Stimulated activated naive B cell treated with anti-CD40 and anti-IgM and Interleukin-4, amounts not matched to agents 10 μg/mL and 1 μg/mL and 100 μg/mL, for 72 hours (primary cell): ENCODE results near the gene ESR1.
"Not testable (repeated sequence)": the region's sequence is repeated elsewhere in the genome, so short reads cannot be mapped to it uniquely, and the experiment has no call there.

Source experiments
- ATAC-seq, 2 donors: fragments of 150-1000 bp; cut with Tn5 transposase; replicated peaks; 2 replicates each; pipeline ENCODE4 v1.10.0; 2021; ENCODE audit warnings: moderate library complexity in 1 of 2
- DNase-seq: peaks from one replicate; pipeline ENCODE4 v3.0.0; 2021
- H3K27ac Mint-ChIP-seq: one replicate; pipeline ENCODE4 v1.8.0; 2022; ENCODE audit warnings: mild to moderate bottlenecking, mixed read lengths
- H3K27me3 Mint-ChIP-seq, 2 donors: one replicate each; pipeline ENCODE4 v1.8.0; 2022; ENCODE audit warnings: mixed read lengths in 2 of 2
- H3K36me3 Mint-ChIP-seq, 2 donors: one replicate each; pipeline ENCODE4 v1.8.0; 2022; ENCODE audit warnings: mixed read lengths in 2 of 2, mild to moderate bottlenecking in 1 of 2
- H3K4me1 Mint-ChIP-seq, 2 donors: one replicate each; pipeline ENCODE4 v1.8.0; 2022; ENCODE audit warnings: mixed read lengths in 2 of 2, mild to moderate bottlenecking in 1 of 2
- H3K4me3 Mint-ChIP-seq, 2 donors: one replicate each; pipeline ENCODE4 v1.8.0; 2022; ENCODE audit warnings: mild to moderate bottlenecking in 2 of 2, mixed read lengths in 2 of 2, moderate library complexity in 1 of 2
- H3K9me3 Mint-ChIP-seq, 2 donors: one replicate each; pipeline ENCODE4 v1.8.0; 2022; ENCODE audit warnings: mixed read lengths in 2 of 2, mild to moderate bottlenecking in 1 of 2

The ESR1 gene

DNA sequence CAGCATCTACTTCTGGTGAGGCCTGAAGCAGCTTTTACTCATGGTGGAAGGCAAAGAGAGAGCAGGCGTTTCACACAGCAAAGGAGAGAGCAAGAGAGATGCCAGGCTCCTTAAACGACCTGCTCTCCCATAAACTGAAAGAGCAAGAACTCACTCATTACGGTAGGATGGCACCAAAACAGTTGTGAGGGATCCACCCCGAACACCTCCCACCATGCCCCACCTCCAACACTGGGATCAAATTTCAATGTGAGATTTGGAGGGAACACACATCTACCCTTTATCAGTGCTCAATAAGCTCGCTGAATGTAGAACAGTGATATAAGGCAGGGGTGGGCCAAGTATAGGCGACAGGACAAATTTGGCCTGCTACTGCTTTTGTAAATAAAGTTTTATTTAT lies 244.6 kb downstream of the ESR1 start:
- Mint-ChIP-seq H3K27me3 (no peaks in the 10 kb centered on the region), H3K9me3 (no peaks in the 10 kb centered on the region), H3K27ac (no peak overlapping the region), H3K4me1 (no peaks in the 10 kb centered on the region), H3K4me3 (no peak overlapping the region), H3K36me3 (no peaks in the 10 kb centered on the region)
- ATAC-seq (no peak), DNase-seq (no peak)

- ATAC-seq: no peak
- Mint-ChIP-seq H3K36me3 (no peaks in the 10 kb centered on the region), H3K27ac (no peak overlapping the region), H3K9me3 (no peaks in the 10 kb centered on the region), H3K27me3 (no peaks in the 10 kb centered on the region), H3K4me1 (no peaks in the 10 kb centered on the region), H3K4me3 (no peak overlapping the region)
- DNase-seq: no peak
These were observed 245.8 kb downstream of the ESR1 start for GRCh38 chr6:152053332-152053731.

GRCh38 chr6:152054441-152054840 lies 247.0 kb downstream of the ESR1 start:
- no peaks in the 10 kb centered on the region for H3K9me3 Mint-ChIP-seq

DNA sequence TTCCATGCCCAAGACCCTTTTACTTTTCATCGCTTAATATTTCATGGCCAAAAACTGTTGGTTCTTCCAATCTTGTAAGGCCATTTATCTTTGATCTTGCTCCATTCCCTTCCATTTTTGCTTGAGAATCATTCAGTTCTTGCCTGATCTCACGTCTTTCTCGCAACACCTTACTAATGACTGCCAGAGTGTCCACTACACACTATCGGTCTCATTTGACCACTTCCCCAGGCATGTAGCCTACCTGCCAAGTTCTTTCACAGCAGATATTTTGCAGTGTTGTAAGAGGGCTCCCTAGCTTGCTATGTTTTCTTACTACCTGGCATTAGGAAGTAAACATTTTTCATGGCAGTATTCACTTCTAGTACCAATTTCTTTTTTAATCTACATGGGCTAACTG lies 248.0 kb downstream of the ESR1 start:
- ATAC-seq (no peak), DNase-seq (no peak)
- no peak overlapping the region for H3K27ac Mint-ChIP-seq
- H3K4me3 Mint-ChIP-seq: no peak overlapping the region
- H3K4me1 Mint-ChIP-seq: no peaks in the 10 kb centered on the region
- peaks cover 1 to 4% of the 10 kb centered on the region in 2 donors for H3K9me3 Mint-ChIP-seq
- H3K27me3 Mint-ChIP-seq: peaks cover 5 to 6% of the 10 kb centered on the region in 2 donors
- no peaks in the 10 kb centered on the region for H3K36me3 Mint-ChIP-seq

More at GRCh38 chr6:152054441-152054840, 247.0 kb downstream of the ESR1 start:
- H3K27ac Mint-ChIP-seq: no peak overlapping the region
- ATAC-seq (no peak), DNase-seq (no peak)
- H3K36me3 Mint-ChIP-seq: no peaks in the 10 kb centered on the region
- H3K27me3 Mint-ChIP-seq: no peaks in the 10 kb centered on the region
- H3K4me1 Mint-ChIP-seq: no peaks in the 10 kb centered on the region
- H3K4me3 Mint-ChIP-seq: no peak overlapping the region

DNA sequence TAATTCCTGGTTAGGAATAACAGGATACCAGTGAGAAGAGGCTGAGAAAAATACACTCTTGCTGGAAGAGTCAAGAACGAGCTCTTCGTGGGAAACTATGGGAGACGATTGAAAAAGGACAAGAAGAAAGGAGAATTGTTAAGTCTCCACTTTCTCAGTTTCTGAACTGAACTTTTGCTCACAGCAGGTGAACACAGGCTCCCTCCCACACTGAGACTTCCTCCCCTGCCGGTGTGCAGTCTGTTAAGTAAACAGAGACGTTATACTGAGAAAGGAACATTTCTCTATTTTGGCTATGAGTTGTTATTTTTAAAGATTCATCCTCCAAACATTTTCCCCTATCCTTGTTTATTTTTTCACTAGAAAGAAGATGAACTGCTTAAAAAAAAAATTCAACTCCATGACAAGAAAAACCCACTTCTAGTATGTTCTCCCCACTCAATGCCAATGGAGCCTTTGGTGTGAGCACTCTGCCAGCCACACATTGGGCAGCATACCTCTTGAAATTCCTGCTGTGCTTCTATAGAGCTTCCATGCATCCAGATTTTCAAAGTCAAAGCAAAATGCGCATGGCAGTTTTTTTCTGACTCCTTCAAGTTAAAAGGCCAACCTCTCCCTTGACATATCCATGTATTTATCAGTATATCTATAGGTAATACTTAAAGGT lies 250.5 kb downstream of the ESR1 start:
- no peaks in the 10 kb centered on the region for H3K36me3 Mint-ChIP-seq
- H3K27me3 Mint-ChIP-seq: peaks cover 5 to 6% of the 10 kb centered on the region in 2 donors

DNA sequence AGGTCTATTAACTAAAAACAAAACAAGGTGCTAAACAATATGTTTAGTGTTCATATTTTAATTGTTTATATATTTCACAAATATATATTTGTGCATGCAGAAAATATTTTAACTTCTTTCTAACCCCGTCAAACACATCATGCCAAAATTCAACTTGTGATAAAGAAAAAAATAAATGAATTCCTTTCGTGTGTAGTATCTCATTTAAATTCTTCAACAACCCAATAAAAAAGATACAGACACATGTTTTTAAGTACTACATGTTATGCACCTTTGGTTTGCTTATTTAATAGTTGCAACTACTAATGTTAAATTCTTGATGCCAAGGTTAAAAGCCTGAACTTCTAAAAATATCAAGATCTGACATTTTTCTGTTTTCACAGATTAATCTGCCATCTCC lies 252.4 kb downstream of the ESR1 start:
- H3K36me3 Mint-ChIP-seq: no peaks in the 10 kb centered on the region
- peaks cover 5 to 6% of the 10 kb centered on the region in 2 donors for H3K27me3 Mint-ChIP-seq
- no peak for DNase-seq
- H3K4me1 Mint-ChIP-seq: no peaks in the 10 kb centered on the region
- no peak for ATAC-seq
- no peak overlapping the region for H3K27ac Mint-ChIP-seq
- no peak overlapping the region for H3K4me3 Mint-ChIP-seq
- peaks cover 1 to 4% of the 10 kb centered on the region in 2 donors for H3K9me3 Mint-ChIP-seq

More for the DNA sequence above, 250.5 kb downstream of the ESR1 start:
- ATAC-seq: no peak
- Mint-ChIP-seq H3K27ac (no peak overlapping the region), H3K4me1 (no peaks in the 10 kb centered on the region), H3K9me3 (peaks cover 1 to 4% of the 10 kb centered on the region in 2 donors), H3K4me3 (no peak overlapping the region)
- no peak for DNase-seq

DNA sequence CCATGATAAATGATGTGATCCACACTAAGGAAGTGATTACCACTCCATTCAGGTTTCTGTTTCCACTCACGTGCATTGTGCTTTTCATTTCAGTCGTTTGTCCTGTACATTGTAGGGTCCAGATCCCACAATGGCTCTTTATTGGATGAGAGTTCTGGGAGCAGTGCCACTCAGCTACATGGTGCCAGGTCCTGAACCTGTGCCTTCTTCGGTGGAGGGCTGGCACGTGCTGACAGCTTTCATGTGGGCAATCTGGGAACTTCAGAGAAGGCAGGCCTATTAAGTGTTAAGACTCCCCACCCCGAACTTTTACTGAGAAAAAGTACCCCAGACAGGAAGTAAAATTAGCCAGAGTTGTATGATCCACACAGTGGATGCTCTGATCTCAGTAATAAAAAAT lies 255.0 kb downstream of the ESR1 start:
- H3K9me3 Mint-ChIP-seq: peaks cover 1 to 4% of the 10 kb centered on the region in 2 donors
- peaks cover 5 to 6% of the 10 kb centered on the region in 2 donors for H3K27me3 Mint-ChIP-seq
- H3K4me3 Mint-ChIP-seq: no peak overlapping the region
- H3K4me1 Mint-ChIP-seq: no peaks in the 10 kb centered on the region
- H3K27ac Mint-ChIP-seq: no peak overlapping the region
- ATAC-seq (no peak), DNase-seq (no peak)
- no peaks in the 10 kb centered on the region for H3K36me3 Mint-ChIP-seq

- H3K9me3 Mint-ChIP-seq: peaks cover 1 to 4% of the 10 kb centered on the region in 2 donors
- no peak overlapping the region for H3K4me3 Mint-ChIP-seq
- peaks cover 5 to 6% of the 10 kb centered on the region in 2 donors for H3K27me3 Mint-ChIP-seq
- H3K27ac Mint-ChIP-seq: no peak overlapping the region
- no peaks in the 10 kb centered on the region for H3K36me3 Mint-ChIP-seq
- DNase-seq (no peak), ATAC-seq (no peak)
- no peaks in the 10 kb centered on the region for H3K4me1 Mint-ChIP-seq
These were observed 255.9 kb downstream of the ESR1 start for GRCh38 chr6:152063170-152063921.

GRCh38 chr6:152068622-152069261 lies 261.3 kb downstream of the ESR1 start:
- Mint-ChIP-seq H3K36me3 (no peaks in the 10 kb centered on the region), H3K27me3 (peaks cover 0 to 4% of the 10 kb centered on the region in 2 donors), H3K4me3 (no peak overlapping the region), H3K27ac (no peak overlapping the region), H3K4me1 (no peaks in the 10 kb centered on the region), H3K9me3 (no peaks in the 10 kb centered on the region)
- DNase-seq (no peak), ATAC-seq (no peak)

DNA sequence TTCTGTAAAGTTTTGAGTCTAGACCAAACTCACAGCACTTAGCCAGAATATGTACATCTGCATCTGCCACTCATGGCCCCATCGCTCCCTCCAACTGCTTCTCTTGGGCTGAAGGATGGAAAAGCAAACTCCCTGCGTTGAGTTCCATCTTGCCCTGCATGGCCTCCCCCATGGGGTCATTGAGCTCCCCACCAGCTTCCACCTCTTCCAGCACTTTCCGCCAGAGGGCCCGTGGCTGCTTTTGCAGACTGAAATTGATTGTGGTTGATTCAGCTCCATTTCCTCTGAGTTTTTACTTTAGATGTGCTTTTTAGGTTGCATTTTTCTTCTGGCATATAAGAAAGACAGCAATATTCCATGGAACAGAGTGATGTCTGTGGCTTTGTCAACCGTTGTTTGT lies 263.1 kb downstream of the ESR1 start:
- peaks cover 0 to 4% of the 10 kb centered on the region in 2 donors for H3K27me3 Mint-ChIP-seq
- ATAC-seq (no peak), DNase-seq (no peak)
- H3K9me3 Mint-ChIP-seq: peaks cover 6 to 7% of the 10 kb centered on the region in 2 donors
- H3K4me1 Mint-ChIP-seq: no peaks in the 10 kb centered on the region
- peaks cover 0 to 5% of the 10 kb centered on the region in 2 donors for H3K36me3 Mint-ChIP-seq
- H3K4me3 Mint-ChIP-seq: no peak overlapping the region
- H3K27ac Mint-ChIP-seq: no peak overlapping the region

DNA sequence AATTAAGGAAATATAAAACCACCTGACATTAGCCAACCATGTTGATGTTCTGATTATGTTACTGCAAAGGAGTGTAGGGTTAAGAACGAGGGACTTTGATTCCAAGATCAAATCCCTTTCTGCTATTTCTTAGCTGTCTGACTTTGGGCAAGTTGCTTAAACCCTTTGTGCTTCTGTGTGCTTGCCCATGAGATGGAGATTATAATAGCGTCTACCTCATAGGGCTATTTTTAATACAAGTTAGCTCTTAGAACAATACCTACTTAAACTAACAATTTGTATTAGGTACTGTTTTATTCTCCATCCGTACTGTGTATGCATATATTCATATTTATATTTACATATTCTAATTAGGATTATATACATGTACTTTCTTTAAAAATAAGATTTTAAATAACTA lies 263.8 kb downstream of the ESR1 start:
- ATAC-seq (no peak), DNase-seq (no peak)
- peaks cover 1 to 8% of the 10 kb centered on the region in 2 donors for H3K36me3 Mint-ChIP-seq
- no peak overlapping the region for H3K27ac Mint-ChIP-seq
- H3K9me3 Mint-ChIP-seq: peaks cover 11 to 12% of the 10 kb centered on the region in 2 donors
- no peak overlapping the region for H3K4me3 Mint-ChIP-seq
- H3K27me3 Mint-ChIP-seq: peaks cover 0 to 4% of the 10 kb centered on the region in 2 donors
- no peaks in the 10 kb centered on the region for H3K4me1 Mint-ChIP-seq

DNA sequence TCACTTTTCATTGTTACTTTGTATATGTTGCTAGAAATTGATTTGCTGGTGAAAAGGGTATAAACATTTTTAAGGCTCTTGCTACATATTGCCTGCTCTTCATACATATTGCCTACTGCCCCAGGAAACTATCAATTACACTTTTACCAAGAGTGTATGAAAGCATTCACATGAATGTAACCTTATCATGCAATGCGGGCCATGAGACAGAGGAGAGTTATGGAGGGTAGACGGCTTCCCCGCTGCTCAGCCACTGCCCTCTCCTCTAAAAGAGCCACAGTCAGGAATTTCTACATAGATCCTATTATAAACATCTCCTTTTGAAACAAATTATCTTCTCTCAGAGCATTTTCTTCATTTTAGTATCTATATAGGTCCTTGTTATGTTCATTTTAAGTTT lies 264.4 kb downstream of the ESR1 start:
- no peak for DNase-seq
- H3K9me3 Mint-ChIP-seq: peaks cover 13 to 16% of the 10 kb centered on the region in 2 donors
- H3K4me1 Mint-ChIP-seq: no peaks in the 10 kb centered on the region
- no peak for ATAC-seq
- H3K27ac Mint-ChIP-seq: no peak overlapping the region
- peaks cover 4 to 12% of the 10 kb centered on the region in 2 donors for H3K36me3 Mint-ChIP-seq
- no peak overlapping the region for H3K4me3 Mint-ChIP-seq
- H3K27me3 Mint-ChIP-seq: peaks cover 0 to 8% of the 10 kb centered on the region in 2 donors

- Mint-ChIP-seq H3K36me3 (peaks cover 5 to 12% of the 10 kb centered on the region in 2 donors), H3K9me3 (peaks cover 16 to 17% of the 10 kb centered on the region in 2 donors)
- not testable (repeated sequence) for H3K4me3 Mint-ChIP-seq, ATAC-seq, H3K27ac Mint-ChIP-seq, H3K4me1 Mint-ChIP-seq, H3K27me3 Mint-ChIP-seq, DNase-seq
These were observed 268.8 kb downstream of the ESR1 start for GRCh38 chr6:152076242-152076641.

GRCh38 chr6:152078001-152078400 lies 270.5 kb downstream of the ESR1 start:
- Mint-ChIP-seq H3K4me1 (no peaks in the 10 kb centered on the region), H3K27me3 (peaks cover 4 to 7% of the 10 kb centered on the region in 2 donors), H3K36me3 (peaks cover 5 to 12% of the 10 kb centered on the region in 2 donors), H3K27ac (no peak overlapping the region), H3K4me3 (no peak overlapping the region), H3K9me3 (peaks cover 16 to 19% of the 10 kb centered on the region in 2 donors)
- ATAC-seq (no peak), DNase-seq (no peak)
